ENCODE results near the gene LIG3.

The LIG3 gene

DNA sequence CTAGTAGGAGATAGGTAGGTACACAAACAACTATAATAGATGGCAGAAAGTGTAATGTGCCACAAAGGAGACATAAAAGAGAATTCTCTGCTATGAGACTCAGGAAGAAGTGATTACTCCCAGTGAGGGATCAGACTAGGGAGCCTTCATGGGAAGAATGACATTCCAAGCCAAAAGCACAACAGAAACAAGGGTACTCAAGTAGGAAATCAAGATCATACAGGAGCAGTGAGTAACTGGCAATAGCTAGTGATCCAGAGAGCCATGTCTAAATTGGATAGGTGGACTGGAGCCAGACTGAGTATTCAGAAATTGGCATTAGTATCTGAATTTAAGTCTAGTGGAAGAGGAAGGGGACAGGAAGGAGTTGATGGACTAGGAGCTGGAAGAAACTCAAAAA lies 72.5 kb downstream of the LIG3 start:
- no peak for DNase-seq (ENCODE audit: low read depth, low spot score)
- Histone ChIP-seq H3K4me1 (ENCODE audit: insufficient read depth, insufficient read length) (no peaks in the 10 kb centered on the region), H3K36me3 (ENCODE audit: insufficient read depth, insufficient read length, low read length) (no peaks in the 10 kb centered on the region), H3K4me3 (ENCODE audit: insufficient read length, low read depth) (no peak overlapping the region), H3K9ac (ENCODE audit: insufficient read length, low read depth) (no peak overlapping the region), H3K9me3 (ENCODE audit: insufficient read depth, low read length) (no peaks in the 10 kb centered on the region), H3K27me3 (ENCODE audit: insufficient read depth, insufficient read length) (no peaks in the 10 kb centered on the region)
- no peak for TF ChIP-seq ZNF274 (IDR thresholded peaks at IDR 0.05; ENCODE audit: low read depth, low read length)
- no peak for TF ChIP-seq YY1 (IDR thresholded peaks at IDR 0.05; ENCODE audit: insufficient read depth, insufficient read length)
- TF ChIP-seq SUZ12 (IDR thresholded peaks at IDR 0.05; ENCODE audit: extremely low read depth, insufficient read depth, insufficient read length), result no peak

DNA sequence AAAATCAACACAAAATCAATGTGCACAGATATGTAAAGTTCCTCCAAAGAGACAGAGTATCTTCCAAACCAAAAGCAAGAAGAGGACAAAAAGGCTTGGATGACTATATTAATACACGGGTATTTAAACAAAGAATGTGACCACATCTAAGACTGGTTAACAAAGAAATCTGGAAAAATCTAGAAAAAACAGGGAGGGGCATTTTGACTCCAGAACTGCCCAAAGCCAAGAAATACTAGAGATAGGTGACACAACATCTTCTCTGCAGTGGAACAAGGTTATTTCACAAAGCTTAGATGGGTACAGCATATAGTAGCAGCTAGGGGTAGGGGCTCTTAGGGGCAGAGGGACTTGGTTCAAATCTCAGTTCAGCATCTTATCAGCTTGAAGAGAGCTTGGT lies 72.9 kb downstream of the LIG3 start:
- no peaks in the 10 kb centered on the region for H3K4me1 ChIP-seq (ENCODE audit: insufficient read depth, insufficient read length)
- no peak overlapping the region for H3K4me3 ChIP-seq (ENCODE audit: insufficient read length, low read depth)
- no peak for DNase-seq (ENCODE audit: low read depth, low spot score)
- no peaks in the 10 kb centered on the region for H3K9me3 ChIP-seq (ENCODE audit: insufficient read depth, low read length)
- TF ChIP-seq SUZ12 (IDR thresholded peaks at IDR 0.05; ENCODE audit: extremely low read depth, insufficient read depth, insufficient read length), result no peak
- TF ChIP-seq ZNF274 (IDR thresholded peaks at IDR 0.05; ENCODE audit: low read depth, low read length), result no peak
- TF ChIP-seq YY1 (IDR thresholded peaks at IDR 0.05; ENCODE audit: insufficient read depth, insufficient read length), result no peak
- H3K9ac ChIP-seq (ENCODE audit: insufficient read length, low read depth), result no peak overlapping the region
- H3K36me3 ChIP-seq (ENCODE audit: insufficient read depth, insufficient read length, low read length), result no peaks in the 10 kb centered on the region
- no peaks in the 10 kb centered on the region for H3K27me3 ChIP-seq (ENCODE audit: insufficient read depth, insufficient read length)

DNA sequence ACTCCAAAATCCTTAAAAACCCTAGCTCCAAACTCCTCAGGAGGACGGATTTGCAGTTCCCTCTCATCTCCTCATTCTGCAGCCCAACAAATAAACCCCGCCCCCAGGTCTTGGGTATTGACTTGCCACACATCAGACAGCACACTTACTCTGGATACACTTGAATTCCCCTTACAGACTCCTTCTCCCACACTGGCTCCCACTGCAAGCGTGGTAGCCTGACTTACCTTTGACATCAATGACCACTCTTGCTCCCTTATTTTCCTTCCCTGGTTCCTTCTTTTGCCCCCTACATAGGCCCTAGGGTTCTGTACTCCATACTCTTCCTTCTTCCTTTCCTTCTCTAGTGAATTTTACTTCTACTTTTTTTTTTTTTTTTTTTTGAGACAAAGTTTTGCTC lies 75.7 kb downstream of the LIG3 start:
- TF ChIP-seq YY1 (IDR thresholded peaks at IDR 0.05; ENCODE audit: insufficient read depth, insufficient read length) (no peak), SUZ12 (IDR thresholded peaks at IDR 0.05; ENCODE audit: extremely low read depth, insufficient read depth, insufficient read length) (no peak), ZNF274 (IDR thresholded peaks at IDR 0.05; ENCODE audit: low read depth, low read length) (no peak)
- Histone ChIP-seq H3K27me3 (ENCODE audit: insufficient read depth, insufficient read length) (peaks cover 3% of the 10 kb centered on the region), H3K36me3 (ENCODE audit: insufficient read depth, insufficient read length, low read length) (no peaks in the 10 kb centered on the region), H3K9ac (ENCODE audit: insufficient read length, low read depth) (no peak overlapping the region), H3K4me3 (ENCODE audit: insufficient read length, low read depth) (no peak overlapping the region), H3K9me3 (ENCODE audit: insufficient read depth, low read length) (no peaks in the 10 kb centered on the region), H3K4me1 (ENCODE audit: insufficient read depth, insufficient read length) (no peaks in the 10 kb centered on the region)
- no peak for DNase-seq (ENCODE audit: low read depth, low spot score)

DNA sequence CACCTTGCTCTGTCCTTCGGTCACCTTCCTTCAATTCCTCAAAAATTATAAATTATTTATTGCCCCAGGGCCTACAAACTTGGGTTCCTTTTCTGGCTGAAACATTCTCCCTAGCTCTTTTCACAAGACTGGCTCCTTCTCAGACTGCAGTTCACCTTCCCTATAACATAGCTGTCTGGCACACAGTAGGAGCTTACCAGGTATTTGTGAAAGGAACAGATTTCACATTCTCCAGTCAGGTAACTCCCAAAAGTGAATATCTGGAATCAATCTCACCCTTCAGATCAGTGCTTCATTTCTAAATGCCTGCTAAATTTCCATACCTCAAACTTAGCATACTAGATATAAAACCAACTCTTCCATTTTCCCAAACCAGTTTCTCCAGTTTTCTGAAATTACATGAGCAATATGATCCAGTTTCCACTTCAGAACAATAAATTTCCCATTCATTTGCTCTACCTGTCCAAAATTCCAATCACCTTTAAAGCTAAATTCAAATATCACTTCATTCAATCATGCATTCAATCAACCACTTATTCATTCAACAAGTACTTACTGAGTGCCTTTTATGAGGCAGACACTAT lies 77.1 kb downstream of the LIG3 start:
- Histone ChIP-seq H3K36me3 (ENCODE audit: insufficient read depth, insufficient read length, low read length) (no peaks in the 10 kb centered on the region), H3K4me1 (ENCODE audit: insufficient read depth, insufficient read length) (no peaks in the 10 kb centered on the region), H3K9ac (ENCODE audit: insufficient read length, low read depth) (no peak overlapping the region), H3K27me3 (ENCODE audit: insufficient read depth, insufficient read length) (peaks cover 7% of the 10 kb centered on the region), H3K9me3 (ENCODE audit: insufficient read depth, low read length) (no peaks in the 10 kb centered on the region), H3K4me3 (ENCODE audit: insufficient read length, low read depth) (no peak overlapping the region)
- no peak for DNase-seq (ENCODE audit: low read depth, low spot score)
- TF ChIP-seq SUZ12 (IDR thresholded peaks at IDR 0.05; ENCODE audit: extremely low read depth, insufficient read depth, insufficient read length) (no peak), YY1 (IDR thresholded peaks at IDR 0.05; ENCODE audit: insufficient read depth, insufficient read length) (no peak), ZNF274 (IDR thresholded peaks at IDR 0.05; ENCODE audit: low read depth, low read length) (no peak)

Data from NT2/D1 (cell line).